Subcutaneous abdominal adipose tissue (tissue), 5 donors: ENCODE results near the gene SLC16A7.

ENCODE experiments used
- H3K27ac ChIP-seq: one replicate; pipeline ENCODE4 v1.7.0; 2013; ENCODE audit warnings: low read depth, mild to moderate bottlenecking, inconsistent platforms, low read length, moderate library complexity
- H3K27me3 ChIP-seq, 5 donors: one replicate each; pipeline ENCODE4 v1.7.0; 2013; ENCODE audit warnings: low read length in 5 of 5, inconsistent platforms in 1 of 5; ENCODE audit not compliant: control insufficient read depth in 5 of 5, insufficient read depth in 4 of 5
- H3K36me3 ChIP-seq, 5 donors: one replicate each; pipeline ENCODE4 v1.7.0; 2013; ENCODE audit warnings: low read length in 5 of 5; ENCODE audit not compliant: control insufficient read depth in 5 of 5, insufficient read depth in 5 of 5
- H3K4me1 ChIP-seq, 5 donors: one replicate each; pipeline ENCODE4 v1.7.0; 2013; ENCODE audit warnings: low read length in 5 of 5, mild to moderate bottlenecking in 3 of 5, moderate library complexity in 1 of 5; ENCODE audit not compliant: control insufficient read depth in 5 of 5, insufficient read depth in 5 of 5
- H3K4me3 ChIP-seq, 5 donors: one replicate each; pipeline ENCODE4 v1.7.0; 2013; ENCODE audit warnings: low read length in 5 of 5, low read depth in 1 of 5
- H3K9ac ChIP-seq, 5 donors: one replicate each; pipeline ENCODE4 v1.7.0; 2013; ENCODE audit warnings: low read length in 5 of 5, mild to moderate bottlenecking in 4 of 5, moderate library complexity in 3 of 5
- H3K9me3 ChIP-seq, 5 donors: one replicate each; pipeline ENCODE4 v1.7.0; 2013; ENCODE audit warnings: low read length in 5 of 5; ENCODE audit not compliant: control insufficient read depth in 5 of 5
- donor health status: healthy.
- donor health status: healthy.
- donor health status: healthy.
- donor health status: healthy.
- donor health status: healthy.

Gene SLC16A7

DNA sequence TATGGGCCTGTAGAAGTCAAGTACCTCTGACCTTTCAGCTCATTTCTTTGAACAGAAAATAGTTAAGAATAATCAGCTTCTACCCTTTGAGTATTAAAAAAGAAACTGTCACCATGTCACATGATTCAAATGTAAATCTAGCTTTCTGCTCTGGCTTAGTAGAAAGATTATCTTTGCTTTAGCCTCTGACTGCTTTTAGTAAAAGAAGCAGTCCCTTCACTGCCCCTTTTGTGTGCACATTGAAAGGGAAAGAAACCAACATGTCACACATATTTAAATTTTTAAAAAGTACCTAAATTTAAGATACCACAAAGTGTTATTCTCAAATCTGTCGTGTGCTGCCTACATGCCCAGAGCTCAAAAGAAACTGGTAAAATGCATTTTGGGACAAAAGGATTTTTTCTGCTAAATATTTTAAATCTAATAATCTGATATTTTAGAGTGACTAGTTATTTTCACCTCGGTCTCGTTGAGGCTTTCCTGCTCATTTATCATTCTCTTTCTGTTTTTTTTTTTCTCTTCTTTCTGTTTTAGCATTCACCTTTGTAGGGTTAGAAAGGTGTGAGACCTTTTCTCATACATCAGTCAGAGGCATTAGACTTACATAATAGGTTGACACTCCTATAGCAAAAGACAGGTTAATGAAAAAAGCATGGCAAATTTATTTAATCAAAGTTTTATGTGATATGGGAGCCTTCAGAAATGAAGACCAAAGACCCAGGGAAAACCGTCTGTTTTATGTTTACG is 41.3 kb downstream of the SLC16A7 start:
- no peak overlapping the region for H3K4me3 ChIP-seq
- no peaks in the 10 kb centered on the region for H3K27me3 ChIP-seq
- no peak overlapping the region for H3K27ac ChIP-seq

DNA sequence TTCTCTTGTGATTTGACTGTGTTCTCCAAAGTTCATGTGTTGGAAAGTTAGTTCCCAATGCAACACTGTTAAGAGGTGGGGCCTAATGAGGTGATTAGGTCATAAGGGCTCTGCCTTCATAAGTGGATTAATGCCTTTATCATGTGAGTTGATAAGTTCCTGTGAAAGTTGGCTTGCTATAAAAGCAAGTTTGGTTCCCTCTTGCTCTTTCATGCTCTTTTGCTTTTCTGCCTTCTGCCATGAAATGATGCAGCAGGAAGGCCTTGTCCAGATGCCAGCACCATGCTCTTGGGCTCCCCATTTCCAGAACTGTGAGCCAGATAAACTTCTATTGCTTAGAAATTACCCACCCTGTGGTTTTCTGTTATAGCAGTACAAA is 41.9 kb downstream of the SLC16A7 start:
- H3K9me3 ChIP-seq, result no peaks in the 10 kb centered on the region
- H3K36me3 ChIP-seq, result no peaks in the 10 kb centered on the region
- H3K27ac ChIP-seq, result no peak overlapping the region
- no peaks in the 10 kb centered on the region for H3K27me3 ChIP-seq
- H3K4me3 ChIP-seq, result no peak overlapping the region
- peaks cover 0 to 14% (median 8%) of the 10 kb centered on the region in 5 donors for H3K4me1 ChIP-seq
- no peak overlapping the region for H3K9ac ChIP-seq

More for the DNA sequence above, 41.3 kb downstream of the SLC16A7 start:
- H3K36me3 ChIP-seq, result no peaks in the 10 kb centered on the region
- no peaks in the 10 kb centered on the region for H3K9me3 ChIP-seq
- peaks cover 0 to 19% (median 10%) of the 10 kb centered on the region in 5 donors for H3K4me1 ChIP-seq
- no peak overlapping the region for H3K9ac ChIP-seq

DNA sequence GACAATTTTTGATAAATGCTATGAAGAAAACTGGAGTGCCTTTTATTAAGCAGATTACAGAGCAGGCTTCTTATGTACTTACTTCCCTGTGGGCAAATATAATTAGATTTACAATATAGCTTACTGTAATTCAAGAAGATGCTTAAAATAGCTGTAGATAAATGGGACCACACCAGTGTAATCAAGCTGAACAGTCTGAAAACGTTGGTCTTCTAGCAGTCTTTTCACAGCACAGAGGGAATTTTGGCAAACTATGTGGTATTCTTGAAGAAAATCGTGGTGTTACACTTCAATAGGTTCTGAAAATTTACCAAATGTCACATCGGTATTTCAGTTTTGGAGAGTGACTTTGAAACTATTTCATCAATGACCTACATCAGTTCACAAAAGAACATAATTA is 47.7 kb downstream of the SLC16A7 start:
- no peak overlapping the region for H3K27ac ChIP-seq
- H3K9ac ChIP-seq, result no peak overlapping the region
- no peaks in the 10 kb centered on the region for H3K4me1 ChIP-seq
- no peaks in the 10 kb centered on the region for H3K27me3 ChIP-seq
- H3K36me3 ChIP-seq, result peaks cover 0 to 7% (median 0%) of the 10 kb centered on the region in 5 donors
- peaks cover 0 to 2% (median 0%) of the 10 kb centered on the region in 5 donors for H3K9me3 ChIP-seq
- H3K4me3 ChIP-seq, result no peak overlapping the region

DNA sequence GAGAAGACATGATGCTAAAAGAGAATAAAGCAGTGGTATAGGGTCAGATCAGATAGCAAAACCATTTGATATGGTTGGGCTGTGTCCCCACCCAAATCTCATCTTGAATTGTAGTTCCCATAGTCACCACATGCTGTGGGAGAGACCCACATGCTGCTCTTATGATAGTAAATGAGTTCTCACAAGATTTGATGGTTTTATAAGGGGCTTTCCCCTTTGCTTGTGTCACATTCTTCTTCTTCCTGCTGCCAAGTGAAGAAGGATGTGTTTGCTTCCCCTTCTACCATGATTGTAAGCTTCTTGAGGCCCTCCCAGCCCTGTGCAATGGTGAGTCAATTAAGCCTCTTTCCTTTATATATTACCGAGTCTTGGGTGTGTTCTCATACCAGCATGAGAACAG is 49.4 kb downstream of the SLC16A7 start:
- Histone ChIP-seq H3K27ac (no peak overlapping the region), H3K36me3 (peaks cover 0 to 7% (median 0%) of the 10 kb centered on the region in 5 donors), H3K9me3 (peaks cover 0 to 2% (median 0%) of the 10 kb centered on the region in 5 donors), H3K4me3 (no peak overlapping the region), H3K4me1 (no peaks in the 10 kb centered on the region), H3K9ac (no peak overlapping the region), H3K27me3 (no peaks in the 10 kb centered on the region)

DNA sequence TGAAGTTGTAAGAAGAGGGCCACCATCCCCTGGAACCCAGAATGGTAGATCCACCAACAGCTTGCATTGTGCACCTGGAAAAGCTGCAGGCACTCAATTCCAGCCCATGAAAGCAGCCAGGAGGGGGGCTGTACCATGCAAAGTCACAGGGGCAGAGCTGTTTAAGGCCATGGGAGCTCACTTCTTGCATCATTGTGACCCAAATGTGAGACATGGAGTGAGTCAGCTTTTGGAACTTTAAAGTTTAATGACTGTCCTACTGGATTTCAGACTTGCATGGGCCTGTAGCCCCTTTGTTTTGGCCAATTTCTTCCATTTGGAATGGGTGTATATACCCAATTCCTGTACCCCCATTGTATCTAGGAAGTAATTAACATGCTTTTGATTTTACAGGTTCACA is 50.8 kb downstream of the SLC16A7 start:
- Histone ChIP-seq H3K27ac (no peak overlapping the region), H3K27me3 (no peaks in the 10 kb centered on the region), H3K4me3 (no peak overlapping the region), H3K36me3 (peaks cover 0 to 7% (median 0%) of the 10 kb centered on the region in 5 donors), H3K9me3 (peaks cover 0 to 2% (median 0%) of the 10 kb centered on the region in 5 donors), H3K4me1 (no peaks in the 10 kb centered on the region), H3K9ac (no peak overlapping the region)

DNA sequence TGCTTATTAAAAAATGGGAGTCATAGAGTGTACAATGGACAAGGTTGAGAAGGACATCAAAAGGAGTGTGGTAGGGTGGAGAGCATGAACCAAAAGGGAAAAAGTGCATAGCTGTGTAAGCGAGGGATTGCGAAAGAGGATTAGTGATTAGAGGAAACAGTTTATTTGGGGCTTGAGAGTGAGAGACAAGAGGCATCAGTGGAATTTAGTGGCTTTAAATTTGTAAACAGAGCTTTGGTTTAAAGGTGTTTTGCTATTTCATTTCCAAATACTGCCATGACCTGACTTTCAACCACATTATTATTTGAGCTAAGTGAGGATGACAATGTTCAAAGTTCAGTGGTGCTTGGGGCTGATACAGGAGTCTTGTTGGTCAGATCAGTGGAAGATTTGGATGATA is 53.4 kb downstream of the SLC16A7 start:
- H3K36me3 ChIP-seq, result peaks cover 0 to 4% (median 0%) of the 10 kb centered on the region in 5 donors
- no peaks in the 10 kb centered on the region for H3K27me3 ChIP-seq
- no peak overlapping the region for H3K27ac ChIP-seq
- H3K4me1 ChIP-seq, result no peaks in the 10 kb centered on the region
- peaks cover 0 to 2% (median 0%) of the 10 kb centered on the region in 5 donors for H3K9me3 ChIP-seq
- no peak overlapping the region for H3K4me3 ChIP-seq
- no peak overlapping the region for H3K9ac ChIP-seq

DNA sequence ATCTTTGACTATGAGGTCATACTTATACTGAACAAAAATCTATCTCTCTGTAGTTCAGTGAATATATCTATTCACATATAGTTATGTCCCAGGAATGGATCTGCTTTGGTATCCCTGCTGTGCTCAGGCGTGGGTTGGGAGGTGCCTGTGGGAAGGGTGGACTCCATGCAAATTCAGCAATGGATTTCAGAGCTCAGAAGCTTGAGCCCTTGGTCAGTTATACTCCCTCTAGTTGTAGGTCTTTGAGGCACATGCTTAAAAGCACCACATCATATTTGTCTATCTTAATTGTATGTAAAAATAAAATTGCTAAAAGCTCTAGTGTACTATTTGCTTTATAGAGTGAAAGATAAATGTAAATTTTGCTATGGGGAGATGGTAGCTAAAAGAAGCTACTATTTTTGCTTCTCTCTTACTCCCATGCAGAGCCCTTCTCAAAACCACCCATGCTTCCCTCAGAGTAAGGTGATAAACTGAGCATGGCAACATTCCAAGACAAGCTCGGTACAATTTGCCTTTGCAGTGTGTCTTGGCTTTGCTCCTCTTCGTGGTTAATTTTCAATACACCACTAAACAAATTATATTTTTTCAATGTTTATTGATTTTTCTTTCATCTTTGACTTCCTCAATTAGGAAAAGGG is 54.9 kb downstream of the SLC16A7 start:
- H3K9me3 ChIP-seq, result peaks cover 0 to 2% (median 0%) of the 10 kb centered on the region in 5 donors
- no peak overlapping the region for H3K27ac ChIP-seq
- peaks cover 0 to 4% (median 0%) of the 10 kb centered on the region in 5 donors for H3K36me3 ChIP-seq
- no peaks in the 10 kb centered on the region for H3K4me1 ChIP-seq
- H3K4me3 ChIP-seq, result no peak overlapping the region
- no peaks in the 10 kb centered on the region for H3K27me3 ChIP-seq
- H3K9ac ChIP-seq, result no peak overlapping the region

DNA sequence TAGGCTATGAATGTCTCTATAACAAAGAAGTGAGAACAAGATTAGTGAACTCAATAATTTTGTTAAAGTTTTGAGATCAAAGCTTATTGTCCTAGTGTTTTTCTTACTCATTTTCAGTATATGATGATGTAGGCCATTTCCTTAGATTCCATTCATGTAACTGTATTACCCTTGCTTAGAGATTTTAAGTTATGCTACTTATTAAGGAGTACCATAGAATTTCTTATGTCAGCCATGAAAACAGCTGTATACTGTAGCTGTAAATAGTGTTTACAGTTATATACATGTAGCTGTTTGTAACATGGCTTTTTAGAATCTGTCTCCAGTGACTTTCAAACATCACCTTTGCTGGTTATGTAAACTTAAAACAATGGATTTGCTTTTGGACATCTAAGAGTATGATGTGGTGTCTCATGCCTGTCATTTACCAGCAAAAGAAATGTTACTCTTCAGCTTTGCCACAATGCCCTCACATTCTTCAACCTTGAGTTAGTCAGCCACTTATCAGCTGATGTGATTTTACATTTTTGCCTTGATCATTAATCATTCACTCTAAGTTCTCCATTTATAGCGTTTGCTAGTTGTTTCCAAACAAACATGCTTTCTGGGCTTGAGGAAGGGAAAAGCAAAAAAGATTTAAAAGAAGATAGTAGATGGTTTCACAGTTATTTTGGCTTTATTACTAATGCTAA is 55.5 kb downstream of the SLC16A7 start:
- Histone ChIP-seq H3K9ac (no peak overlapping the region), H3K4me3 (no peak overlapping the region), H3K36me3 (peaks cover 0 to 8% (median 0%) of the 10 kb centered on the region in 5 donors), H3K27ac (no peak overlapping the region), H3K4me1 (no peaks in the 10 kb centered on the region), H3K27me3 (no peaks in the 10 kb centered on the region), H3K9me3 (peaks cover 0 to 2% (median 0%) of the 10 kb centered on the region in 5 donors)

DNA sequence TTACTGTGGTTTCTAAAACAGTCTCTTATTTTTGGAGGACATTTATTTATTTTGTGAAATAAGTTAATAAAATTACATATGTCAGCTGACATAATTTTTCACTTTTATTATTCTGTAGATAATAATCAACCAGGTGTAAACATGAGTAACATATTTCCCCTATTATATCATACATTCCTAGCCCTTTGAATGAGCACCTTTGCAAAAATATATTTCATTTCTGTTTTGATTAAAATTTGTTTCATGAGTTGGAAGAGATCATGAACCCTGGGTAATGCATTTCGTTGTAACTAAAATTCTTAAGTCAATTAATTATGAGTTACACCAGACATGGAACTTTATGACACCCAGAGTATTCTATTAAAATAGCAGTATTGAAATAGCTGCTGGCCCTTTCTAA is 56.3 kb downstream of the SLC16A7 start:
- peaks cover 0 to 12% (median 0%) of the 10 kb centered on the region in 5 donors for H3K36me3 ChIP-seq
- H3K9ac ChIP-seq, result no peak overlapping the region
- H3K9me3 ChIP-seq, result peaks cover 0 to under 1% (median 0%) of the 10 kb centered on the region in 5 donors
- H3K27me3 ChIP-seq, result no peaks in the 10 kb centered on the region
- H3K27ac ChIP-seq, result no peak overlapping the region
- H3K4me3 ChIP-seq, result no peak overlapping the region
- no peaks in the 10 kb centered on the region for H3K4me1 ChIP-seq

DNA sequence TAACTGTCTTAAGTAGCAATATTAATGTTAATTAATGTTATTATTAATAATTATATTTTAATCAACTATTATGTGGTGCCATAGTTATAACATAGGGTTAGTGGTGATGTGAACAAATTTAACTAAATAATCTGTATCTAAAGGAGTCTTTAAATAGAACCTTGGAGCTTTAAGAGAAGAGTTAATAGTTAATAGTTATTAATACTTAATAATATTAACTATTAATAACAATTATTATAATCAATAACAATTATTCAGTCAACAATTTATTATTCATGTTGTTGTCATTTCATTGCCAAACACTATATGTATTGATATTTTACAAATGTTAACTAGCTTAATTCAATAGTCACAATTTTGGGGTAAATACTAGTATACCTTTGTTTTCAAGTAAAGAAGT is 58.2 kb downstream of the SLC16A7 start:
- Histone ChIP-seq H3K36me3 (peaks cover 0 to 12% (median 0%) of the 10 kb centered on the region in 5 donors), H3K27ac (no peak overlapping the region), H3K4me1 (peaks cover 0 to 5% (median 0%) of the 10 kb centered on the region in 5 donors), H3K27me3 (no peaks in the 10 kb centered on the region), H3K4me3 (no peak overlapping the region), H3K9ac (no peak overlapping the region), H3K9me3 (no peaks in the 10 kb centered on the region)
